ENCODE measurements around the gene TFIP11. TPM values are rescaled to one million over a fixed set of nuclear protein-coding genes. Genes with fewer than 3 reads are reported as not detected.

Gene TFIP11
- total and polyA plus RNA-seq, 9 of the 15 experiments (the other 6 are each of a cell fraction or from before 2014, with no cell fraction given) = 11.5 to 38.1 (median 25.2) TPM

DNA sequence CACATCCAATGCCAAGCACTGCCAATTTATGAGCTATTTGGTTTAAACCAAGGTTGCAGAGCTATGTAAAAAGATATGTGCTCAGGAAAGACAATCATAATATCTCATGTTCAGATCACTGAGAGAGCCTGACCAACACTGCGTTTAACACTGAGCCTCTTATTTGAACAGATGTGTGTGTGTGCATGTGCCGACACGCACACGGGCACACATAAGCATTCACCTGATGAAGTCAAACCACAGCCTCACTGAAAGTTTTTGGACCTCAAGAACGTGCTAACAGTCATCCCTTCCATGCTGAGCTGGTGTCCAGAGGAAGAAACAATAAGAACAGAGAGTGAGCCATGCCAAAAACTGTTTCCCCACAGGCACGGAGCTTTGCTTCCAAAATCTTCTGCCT lies 52.1 kb downstream of the TFIP11 start (continued):
- TF ChIP-seq, protein P1, sequence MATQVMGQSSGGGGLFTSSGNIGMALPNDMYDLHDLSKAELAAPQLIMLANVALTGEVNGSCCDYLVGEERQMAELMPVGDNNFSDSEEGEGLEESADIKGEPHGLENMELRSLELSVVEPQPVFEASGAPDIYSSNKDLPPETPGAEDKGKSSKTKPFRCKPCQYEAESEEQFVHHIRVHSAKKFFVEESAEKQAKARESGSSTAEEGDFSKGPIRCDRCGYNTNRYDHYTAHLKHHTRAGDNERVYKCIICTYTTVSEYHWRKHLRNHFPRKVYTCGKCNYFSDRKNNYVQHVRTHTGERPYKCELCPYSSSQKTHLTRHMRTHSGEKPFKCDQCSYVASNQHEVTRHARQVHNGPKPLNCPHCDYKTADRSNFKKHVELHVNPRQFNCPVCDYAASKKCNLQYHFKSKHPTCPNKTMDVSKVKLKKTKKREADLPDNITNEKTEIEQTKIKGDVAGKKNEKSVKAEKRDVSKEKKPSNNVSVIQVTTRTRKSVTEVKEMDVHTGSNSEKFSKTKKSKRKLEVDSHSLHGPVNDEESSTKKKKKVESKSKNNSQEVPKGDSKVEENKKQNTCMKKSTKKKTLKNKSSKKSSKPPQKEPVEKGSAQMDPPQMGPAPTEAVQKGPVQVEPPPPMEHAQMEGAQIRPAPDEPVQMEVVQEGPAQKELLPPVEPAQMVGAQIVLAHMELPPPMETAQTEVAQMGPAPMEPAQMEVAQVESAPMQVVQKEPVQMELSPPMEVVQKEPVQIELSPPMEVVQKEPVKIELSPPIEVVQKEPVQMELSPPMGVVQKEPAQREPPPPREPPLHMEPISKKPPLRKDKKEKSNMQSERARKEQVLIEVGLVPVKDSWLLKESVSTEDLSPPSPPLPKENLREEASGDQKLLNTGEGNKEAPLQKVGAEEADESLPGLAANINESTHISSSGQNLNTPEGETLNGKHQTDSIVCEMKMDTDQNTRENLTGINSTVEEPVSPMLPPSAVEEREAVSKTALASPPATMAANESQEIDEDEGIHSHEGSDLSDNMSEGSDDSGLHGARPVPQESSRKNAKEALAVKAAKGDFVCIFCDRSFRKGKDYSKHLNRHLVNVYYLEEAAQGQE (IDR thresholded peaks at IDR 0.05; ENCODE audit: borderline replicate concordance) = no peak
- TF ChIP-seq, protein P1 (CRISPR knock-in tag; IDR thresholded peaks at IDR 0.05; ENCODE audit: low read depth) = no peak
- no peak for TF ChIP-seq HNRNPH1 (optimal IDR thresholded peaks at IDR 0.05; ENCODE audit: low read depth, low read length)
